GM12891 (cell line): ENCODE data around the gene FHIT.

ENCODE experiments used
- POLR2A ChIP-seq: IDR thresholded peaks from 2 replicates; pipeline ENCODE4 v1.6.1; 2011; ENCODE audit warnings: low read depth, low read length, control low read depth
- POLR2AphosphoS5 ChIP-seq: IDR thresholded peaks from 2 replicates; pipeline ENCODE4 v1.6.1; 2011; ENCODE audit warnings: low read depth, low read length, control low read depth
- POU2F2 ChIP-seq: IDR thresholded peaks from 2 replicates; pipeline ENCODE4 v1.6.1; 2011; ENCODE audit warnings: low read depth, mild to moderate bottlenecking, control low read depth, low read length, moderate library complexity
- SPI1 ChIP-seq: IDR thresholded peaks from 2 replicates; pipeline ENCODE4 v1.6.1; 2011; ENCODE audit warnings: low read depth, low read length, control low read depth
- TAF1 ChIP-seq: IDR thresholded peaks from 2 replicates; pipeline ENCODE4 v1.6.1; 2011; ENCODE audit warnings: low read depth, low read length, control low read depth

- TF ChIP-seq POLR2AphosphoS5 (no peak), POLR2A (no peak), SPI1 (no peak), TAF1 (no peak), POU2F2 (no peak)
Measured at GRCh38 chr3:60917141-60917540, 334.1 kb downstream of the FHIT start.
